ENCODE measurements around the gene ADCY1.

ADCY1 gene

DNA sequence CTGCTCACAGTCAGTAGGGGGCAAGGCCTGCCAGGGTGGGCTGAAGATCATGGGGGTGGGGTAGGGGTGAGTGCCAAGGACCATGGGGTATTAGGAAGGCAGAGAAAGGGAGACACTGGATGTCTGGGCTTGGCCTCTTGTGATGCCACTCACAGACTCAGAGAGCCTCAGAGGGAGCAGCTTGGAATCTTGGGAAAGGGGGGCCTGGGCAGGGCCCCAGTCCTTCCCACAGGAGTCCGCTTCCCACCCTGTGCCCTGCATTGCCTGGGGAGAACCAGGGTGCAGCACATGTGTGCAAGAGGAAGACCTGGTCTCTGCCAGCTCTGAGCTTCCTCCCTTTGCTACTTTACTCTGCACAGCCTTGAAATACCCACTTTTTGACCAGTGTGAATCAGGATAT is 4.3 kb downstream of the ADCY1 start:
- DNase-seq: no peak

DNA sequence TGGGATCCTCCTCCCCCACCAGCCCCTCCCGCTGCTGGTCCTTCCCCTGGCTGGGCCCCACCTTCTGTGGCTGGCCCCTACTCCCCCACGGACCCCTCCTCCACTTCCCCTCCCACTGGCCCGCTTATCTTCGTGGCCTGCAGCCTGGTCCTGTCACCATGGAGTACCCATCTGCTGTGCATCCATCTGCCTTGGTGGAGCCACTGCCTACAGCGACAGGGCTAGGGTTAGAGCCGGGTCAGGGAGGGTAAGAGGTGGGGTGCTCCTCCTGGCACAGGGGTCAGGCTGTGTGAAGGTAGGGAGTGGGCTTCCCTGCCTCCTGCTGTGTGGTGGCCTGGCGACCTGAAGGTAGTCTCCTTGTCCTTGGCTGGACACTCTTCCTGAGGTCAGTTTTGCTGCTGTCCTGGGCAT is 5.2 kb downstream of the ADCY1 start:
- DNase-seq: no peak

DNA sequence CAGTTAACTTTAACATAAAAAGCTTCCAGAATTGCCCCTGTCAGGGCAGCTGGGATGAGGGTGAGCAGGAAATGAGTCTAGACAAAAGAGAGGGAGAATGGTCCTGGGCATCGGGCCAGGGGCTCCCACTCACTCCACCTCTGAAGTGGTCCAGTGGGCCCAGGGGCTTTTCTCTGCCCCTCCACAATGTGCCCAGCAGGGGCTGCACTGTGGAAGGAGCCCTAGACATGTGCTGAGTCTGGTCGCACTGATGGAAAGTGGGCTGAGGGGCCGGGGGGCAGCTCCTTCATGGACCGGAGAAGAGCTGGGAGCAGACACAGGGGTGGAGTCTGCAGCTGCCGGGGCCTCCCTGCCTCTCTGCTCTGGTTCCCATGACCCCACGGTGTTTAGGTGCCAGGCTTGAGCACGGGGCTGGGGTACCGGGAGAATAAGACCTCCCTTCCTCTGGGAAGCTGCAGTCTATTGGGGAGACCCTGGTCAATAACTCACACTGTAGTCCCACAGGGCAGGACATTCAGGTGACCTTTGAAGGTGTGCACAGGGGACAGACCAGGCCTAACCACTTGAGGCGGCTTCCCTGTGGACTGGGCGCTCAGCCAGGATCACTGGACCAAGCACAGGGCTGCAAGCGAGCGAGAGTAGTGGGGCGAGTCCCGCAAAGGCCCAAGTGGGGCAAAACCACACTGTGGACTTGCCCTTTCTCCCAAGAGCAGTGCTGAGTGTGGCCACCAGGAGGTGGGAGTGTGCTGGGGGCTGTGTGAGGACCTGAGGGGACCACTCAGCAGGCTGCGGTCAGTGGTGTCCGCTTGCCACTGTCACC is 6.1 kb downstream of the ADCY1 start:
- peak; percentile 36 for DNase-seq

DNA sequence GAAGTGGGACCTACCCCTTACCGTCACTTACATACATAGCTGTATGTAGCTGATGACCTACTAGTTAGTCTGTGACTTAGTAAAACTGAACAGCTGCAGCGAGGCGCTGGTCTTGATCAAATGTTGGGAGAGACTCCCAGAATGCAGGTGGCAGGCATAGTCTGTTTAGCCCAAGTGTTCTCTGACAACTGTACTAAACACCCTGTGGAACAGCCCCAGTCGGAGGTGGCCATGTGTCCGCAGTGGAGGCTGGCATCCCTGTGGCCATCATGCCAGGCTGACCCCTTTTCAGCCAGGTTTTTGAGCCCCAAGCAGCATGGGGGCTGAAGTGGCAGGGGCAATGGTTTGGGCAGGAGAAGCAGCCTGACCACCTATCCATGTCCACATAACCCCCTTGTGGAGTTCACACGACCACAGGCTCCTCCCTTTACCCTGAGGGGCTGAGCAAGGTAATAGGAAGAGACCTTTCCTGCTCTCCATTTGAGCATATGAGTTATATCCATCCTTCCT is 7.2 kb downstream of the ADCY1 start:
- no peak for DNase-seq

DNA sequence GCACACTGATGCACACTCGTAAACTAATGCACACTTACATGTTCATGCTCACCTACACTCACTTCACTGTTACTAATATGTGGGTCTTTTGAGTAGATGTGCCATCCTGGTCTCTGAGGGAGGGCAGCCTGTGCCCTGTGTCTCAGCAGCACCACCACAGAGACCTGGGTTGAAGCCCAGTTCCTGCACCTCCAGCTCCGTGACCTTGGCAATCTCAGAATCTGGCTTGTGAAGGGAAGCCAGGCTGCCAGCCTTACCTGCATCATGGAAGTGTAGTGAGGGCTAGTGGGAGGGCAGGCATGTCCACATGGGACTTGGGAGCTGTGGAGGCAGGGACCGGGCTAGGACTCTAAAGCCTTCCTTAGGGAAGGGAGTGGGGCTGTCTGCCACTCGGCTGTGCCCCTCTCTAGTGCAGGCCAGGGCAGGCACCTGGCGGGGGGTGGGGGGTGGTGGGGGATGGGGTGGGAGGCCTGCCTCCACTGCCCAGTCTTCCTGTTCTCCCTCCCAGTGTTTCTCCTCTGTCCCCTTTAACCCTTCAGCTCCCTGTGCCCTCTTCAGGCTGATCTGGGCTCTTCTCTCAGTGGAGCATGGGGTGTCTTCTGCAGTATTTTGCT is 8.1 kb downstream of the ADCY1 start:
- DNase-seq: no peak

DNA sequence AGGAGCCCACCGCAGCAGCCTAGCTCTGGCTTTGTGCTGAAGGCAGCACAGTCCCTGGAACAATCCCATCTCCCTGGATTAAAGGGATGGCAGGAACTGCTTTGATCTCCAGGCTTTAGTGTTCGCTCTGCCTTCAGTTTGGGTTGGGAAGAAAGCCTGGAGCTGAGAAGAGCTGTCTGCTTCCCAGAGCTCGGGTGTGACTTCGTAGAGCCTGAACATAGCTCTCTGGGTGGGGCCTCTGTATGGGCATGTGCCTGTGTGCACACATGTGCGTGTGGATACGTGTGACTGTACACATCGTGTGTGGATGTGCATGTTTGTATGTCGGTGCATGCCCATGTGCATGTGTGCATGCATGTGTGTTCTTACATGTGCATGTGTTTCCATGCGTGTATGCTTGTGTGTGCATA is 8.7 kb downstream of the ADCY1 start:
- no peak for DNase-seq

DNA sequence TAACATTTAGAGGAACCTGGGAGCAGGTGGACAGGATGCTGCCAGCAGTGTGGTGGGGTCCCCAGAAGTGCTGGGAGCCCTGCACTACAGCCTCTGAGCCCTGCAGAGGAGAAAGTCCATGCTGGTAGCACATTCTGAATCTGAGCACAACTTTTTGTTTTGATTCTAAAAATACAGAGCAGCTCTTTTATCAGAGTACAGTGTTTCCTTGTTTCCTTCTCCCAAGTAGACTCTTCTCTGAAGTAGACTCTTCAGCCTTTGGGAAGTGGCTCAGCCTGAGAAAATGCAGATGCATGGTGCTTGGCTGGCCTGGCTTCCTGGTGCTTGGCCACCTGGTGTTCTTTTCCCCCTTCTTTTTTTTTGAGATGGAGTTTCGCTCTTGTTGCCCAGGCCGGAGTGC is 9.1 kb downstream of the ADCY1 start:
- DNase-seq: no peak

DNA sequence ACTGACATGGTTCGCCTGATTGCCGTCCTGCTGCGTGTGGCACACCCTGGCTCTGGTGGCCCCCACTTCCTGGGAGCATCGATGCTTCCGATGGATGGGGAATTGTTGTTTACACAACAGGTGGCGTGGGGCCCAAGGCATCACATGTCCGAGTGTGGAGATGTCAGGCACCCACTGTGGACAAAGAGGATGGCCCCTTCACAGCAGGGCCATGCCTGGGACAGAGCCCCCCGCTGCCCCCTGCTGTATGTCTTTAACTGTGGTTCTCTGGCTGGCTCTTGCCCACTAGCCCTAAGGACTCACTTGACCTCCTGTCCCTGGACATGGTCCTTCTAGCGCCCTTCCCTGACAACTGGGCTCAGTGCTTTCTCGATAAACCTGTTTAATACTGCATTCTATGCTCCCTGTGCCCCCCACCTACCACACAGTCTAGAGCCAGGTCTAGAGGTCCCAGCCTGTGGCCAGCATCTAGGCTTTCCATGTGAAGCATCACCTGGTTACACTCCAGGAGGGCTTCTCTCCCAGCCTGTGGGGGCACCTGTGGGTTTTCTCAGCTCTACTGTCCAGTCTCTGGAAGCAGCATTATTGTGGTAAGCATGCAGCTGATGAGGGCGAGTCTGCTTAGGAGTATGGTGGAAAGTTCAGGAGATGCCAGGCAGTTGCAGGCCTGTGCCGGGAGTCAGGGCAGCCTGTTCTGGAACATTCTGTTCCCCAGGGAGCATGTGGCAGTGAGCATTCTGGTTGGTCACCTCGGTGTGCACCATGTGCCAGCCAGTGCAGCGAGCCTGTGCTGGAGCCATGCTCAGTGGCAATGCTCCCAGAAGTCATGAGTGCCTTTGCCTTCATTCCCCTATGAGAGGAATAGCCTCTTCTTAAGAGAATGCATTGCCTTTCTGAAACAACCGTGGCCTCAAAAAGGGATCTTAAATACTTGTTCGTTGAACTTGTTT is 10.4 kb downstream of the ADCY1 start:
- no peak for DNase-seq

DNA sequence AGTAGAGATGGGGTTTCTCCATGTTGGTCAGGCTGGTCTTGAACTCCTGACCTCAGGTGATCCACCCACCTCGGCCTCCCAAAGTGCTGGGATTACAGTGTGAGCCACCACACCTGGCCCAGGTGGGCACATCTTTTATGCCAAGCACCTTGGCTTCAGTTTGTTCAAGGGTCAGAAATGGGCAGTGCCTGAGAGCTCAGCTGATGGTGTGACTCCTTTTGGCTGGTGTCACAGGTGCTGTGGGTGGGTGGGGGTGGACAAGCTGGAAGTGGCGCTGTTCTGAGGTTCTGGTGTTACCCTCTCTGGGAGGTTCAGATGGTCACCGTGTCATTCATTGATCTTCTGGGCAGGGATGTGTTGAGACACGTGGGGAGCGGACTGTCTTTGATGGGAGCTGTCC is 11.5 kb downstream of the ADCY1 start:
- DNase-seq: no peak

DNA sequence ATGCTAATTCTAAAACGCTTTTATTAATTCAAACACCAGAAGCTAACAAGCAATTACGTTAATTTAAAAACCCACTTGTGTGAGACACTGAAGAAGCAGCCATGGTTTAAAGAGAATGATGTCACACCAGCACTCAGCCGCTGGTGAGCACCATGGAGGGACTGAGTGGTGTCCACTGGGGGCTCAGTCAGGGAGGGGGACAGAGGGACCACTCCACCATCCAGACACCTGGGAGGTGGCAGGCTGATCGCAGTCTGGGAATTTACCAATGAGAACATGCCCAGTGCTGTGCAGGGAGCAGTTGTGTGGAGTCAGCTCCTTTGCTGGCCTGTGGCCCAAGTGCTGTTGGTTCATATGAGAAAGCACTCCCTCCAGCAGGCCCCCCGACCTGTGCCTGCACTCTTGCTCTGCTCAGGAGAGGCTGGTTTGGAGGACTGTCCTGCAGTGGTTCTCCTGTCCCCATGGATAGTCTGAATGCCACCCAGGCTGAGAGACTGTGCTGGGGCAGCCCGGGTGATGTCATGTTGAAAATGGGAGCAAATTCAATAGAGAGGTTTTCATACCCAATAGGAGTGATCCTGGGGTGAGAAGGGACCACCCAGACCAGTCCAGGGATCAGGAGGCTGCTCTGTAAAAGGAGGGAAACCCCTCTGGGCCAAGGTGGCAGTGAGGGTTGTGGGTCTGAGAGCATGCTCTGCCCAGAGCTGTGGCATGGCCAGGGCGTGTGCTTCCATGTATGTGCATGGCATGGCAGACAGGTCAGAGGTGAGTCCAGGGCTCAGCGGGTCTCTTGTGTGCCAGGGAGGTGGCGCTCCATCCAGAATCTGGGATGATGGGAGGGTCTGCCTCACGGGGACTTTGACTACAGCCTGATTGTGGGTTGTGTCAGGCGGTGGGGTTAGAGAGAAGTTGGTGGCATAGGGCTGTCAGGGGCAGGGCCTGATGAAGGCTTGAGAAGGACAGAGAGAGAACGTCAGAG is 12.7 kb downstream of the ADCY1 start:
- DNase-seq: no peak

DNA sequence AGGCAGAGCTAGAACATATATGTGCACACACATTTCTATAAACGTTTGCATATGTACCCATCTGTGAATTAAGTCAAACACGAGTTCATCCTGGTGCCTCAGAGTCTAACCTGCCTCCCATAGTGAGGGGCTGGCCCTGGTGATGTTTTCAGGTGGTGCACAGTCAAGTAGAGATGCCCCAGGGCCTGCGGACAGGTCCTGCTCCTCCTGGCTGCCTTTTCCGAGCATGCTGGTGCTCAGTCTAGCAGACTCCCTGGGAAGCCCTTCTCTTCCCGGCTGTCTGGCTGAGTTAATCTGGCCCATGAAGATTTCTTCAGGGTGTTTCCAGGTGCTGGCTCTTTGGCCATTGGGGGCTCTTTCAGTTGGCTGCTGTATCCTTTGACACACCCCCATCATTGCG is 14.3 kb downstream of the ADCY1 start:
- DNase-seq: no peak

DNA sequence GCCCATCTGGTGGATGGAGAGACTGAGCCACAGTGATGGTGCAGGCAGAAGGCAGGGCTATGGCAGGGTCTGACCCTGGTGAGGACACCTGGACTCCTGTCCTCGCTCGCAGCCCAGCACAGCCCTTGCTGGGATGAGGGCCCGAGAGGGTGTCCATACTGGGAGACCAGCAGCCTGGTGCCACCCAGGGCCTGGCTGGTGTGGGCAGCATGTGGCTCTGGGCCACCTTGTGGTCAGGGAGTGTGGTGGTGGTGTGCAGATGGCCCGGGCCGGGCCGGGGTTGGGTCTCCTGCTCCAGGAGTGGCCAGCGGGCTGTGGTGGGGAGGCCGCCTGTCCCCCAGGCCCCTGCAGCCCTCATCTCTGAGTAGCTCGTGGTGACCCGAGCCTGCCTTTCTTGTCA is 14.9 kb downstream of the ADCY1 start:
- no peak for DNase-seq

DNA sequence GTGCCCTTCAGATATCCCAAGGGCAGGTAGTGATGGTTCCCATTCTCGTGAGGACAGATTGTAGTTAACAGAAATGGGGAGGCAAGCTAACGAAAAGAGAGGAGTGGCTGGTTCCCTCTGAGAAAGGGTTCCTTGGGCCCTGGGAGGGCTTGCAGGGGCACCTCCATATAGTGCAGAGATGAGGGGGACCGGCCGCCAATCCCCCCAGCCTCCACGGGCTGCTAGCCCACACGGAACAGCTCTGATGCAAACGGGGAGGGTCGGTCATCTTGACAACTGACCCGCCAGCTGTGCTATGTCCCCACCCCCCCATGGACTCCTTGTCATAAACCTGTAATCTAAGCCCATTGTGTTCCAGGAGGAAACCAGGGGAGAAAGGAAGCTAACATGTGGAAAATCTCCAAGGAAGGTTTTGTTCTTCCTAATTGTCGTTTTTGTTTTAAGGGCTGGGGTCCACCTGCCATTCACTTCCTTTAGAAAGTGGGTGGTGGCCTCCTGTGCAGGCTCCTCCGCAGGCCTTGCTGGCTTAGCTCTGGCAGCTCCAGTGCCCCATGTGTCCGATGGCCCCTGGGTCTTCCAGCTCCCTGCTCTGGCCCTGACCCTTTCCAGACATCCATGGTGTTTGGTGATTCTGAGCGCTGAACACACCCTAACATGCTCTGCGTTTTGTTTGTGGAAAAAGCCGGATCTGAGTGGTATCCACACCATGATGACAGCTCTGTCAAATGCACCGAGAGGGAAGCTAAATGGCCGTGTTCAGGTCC is 15.9 kb downstream of the ADCY1 start:
- no peak for DNase-seq

DNA sequence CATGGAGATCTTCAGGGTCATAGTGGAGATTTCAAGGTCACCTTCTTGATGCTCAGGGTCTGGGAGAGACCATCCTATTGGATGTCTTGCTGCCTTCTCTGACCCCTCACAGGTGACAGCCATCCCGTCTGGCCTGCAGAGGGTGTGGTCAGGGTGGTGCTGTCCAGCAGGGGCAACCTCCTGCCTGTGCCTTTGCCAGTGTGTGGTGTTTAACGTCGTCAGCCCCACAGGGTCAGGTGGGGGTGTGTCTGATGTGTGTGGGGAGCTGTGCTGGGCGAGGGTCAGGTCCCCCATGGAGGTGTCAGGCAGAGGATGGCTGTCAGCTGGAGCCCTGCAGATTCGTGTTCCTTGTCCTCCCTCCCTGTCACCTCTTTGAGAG is 16.5 kb downstream of the ADCY1 start:
- DNase-seq: no peak

DNA sequence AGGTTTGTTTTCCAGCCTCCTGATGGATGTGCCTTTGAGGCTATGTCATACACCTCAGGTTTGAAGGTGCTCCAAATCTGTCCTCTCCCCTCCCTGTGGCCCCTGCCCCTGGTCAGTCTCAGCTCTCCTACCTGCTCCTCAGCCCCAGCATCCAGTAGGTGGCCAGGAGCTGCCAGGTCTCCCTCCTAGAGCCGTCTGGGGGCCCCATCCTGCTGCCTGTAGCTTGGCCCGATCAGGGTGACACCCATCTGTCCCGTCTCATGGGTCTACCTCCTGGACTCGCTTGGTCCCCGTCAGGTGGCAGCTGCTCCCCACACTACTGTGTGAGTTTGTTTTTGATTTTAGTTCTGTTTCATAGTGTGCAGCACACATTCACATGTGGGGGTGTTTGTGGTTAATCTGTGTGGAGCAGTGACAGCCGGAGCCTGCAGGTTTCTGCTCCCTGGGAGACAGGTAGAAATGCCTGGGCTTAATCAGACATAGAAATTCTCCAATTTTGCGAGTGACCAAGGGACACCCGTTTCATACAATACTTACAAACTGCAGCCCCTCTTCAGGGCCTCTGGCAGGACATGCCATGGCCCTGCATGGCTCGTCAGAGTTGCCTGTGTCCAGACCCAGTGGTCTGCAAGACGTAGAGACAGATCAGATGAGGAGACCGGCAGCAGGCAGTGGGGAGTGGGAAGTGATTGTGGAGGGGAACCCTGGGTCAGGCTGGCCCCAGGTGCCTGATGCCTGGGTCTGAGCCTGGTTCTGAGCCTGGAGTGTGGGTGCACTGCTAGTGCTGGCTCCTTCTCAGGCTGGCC is 17.1 kb downstream of the ADCY1 start:
- no peak for DNase-seq

DNA sequence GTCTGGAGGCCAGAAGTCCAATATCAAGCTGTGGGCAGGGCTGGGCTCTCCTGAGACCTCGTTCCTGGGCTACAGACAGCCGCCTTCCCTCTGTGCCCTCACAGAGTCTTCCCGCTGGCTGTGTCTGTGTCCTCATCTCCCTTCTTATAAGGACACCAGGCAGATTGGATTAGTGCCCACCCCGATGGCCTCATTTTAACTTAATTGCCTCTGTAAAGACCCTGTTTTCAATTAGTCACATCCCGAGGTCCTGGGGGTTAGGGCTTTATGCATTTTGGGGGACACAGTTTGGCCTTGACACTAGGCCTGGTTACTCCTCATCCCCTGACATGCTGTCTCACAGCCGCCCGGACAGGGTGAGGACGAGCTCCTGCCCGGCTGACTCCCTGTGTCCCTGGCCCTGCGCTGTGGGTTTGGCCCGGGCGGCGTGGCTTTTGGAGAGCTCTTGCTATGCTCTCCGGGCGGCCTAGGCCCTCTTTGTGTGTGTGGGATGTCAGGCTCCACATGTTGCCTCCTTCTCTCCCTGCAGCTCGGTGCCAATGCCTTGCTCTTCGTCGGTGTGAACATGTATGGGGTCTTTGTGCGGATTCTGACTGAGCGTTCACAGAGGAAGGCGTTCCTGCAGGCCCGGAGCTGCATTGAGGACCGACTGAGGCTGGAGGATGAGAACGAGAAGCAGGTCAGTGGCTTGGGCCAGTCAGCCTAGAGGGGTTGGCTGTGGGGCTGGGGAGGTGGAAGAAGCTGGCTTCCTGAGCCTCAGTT is 18.2 kb downstream of the ADCY1 start:
- no peak for DNase-seq

DNA sequence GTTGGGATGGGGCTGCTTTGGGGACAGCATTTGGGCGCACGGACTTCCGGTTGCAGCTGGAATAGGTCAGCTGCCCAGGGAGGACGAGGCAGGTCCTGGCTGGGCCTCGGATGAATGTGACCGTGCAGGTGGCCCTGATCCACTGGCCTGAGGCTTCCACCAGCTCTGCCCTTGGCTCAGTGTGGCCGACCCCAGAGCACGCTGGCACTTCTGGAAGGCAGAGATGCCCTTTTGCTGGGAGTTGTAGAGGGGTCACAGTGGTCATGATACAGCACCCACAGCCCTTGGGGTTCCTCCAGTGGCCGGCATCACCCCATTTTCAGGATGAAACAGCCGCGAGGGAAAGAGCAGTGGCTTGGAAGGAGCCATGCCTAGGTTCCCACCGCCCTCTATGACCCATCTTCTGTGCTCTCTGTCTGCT is 19.0 kb downstream of the ADCY1 start:
- DNase-seq: no peak

DNA sequence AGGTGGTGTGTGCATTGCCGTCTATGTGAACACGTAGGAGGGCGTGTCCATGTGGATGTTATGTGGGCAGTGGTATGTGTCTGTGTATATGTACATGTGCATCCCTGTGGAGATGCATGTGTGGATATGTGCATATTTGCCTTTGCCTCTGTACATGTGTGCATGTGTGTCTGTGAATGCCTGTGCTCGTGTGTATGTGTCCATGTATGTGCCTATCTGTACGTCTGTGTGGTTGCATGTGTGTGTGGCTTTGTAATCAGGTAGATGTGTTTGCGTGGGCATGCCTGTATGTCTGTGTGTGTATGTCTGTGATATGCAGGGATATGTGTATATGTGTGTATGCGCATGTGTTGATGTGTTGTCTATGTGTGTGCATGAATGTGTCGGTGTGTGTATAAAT is 19.7 kb downstream of the ADCY1 start:
- no peak for DNase-seq

DNA sequence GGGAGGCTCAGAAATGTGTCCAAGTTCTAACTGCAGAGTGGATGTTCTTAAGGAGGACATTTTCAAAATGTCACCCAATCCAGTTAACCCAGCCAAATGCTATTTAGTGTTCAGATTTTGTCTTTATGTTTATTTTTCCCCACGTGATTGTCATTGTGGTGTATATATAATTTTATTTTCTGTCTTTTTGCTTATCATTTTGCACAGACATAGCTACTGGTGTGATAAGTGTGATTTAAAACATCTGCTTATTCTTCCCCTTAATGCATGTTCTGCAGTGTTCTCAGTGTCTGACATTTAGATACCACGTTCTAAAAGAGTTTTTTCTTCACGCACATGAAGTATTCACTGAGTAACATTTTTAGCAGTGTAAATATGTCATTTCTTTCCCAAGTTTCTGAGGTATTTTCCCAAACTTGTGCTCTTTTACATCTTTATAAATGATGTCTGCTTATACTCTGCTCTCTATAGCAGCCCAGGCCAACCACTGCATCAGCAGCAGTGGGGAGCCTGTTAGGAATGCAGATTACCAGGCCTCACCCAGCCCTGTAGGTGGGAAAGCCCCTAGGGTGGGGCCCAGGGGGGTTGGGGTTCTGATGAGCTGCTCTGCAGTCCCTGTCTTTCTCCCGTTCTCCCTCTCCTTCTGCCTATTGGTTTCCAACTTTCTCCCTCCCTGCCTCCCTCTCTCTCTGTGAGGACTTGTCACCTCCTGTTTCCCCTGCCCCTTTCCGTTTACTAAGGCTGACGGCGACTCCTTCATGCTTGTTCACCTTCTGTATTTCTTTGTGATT is 20.8 kb downstream of the ADCY1 start:
- no peak for DNase-seq
